Activated effector memory CD4-positive, alpha-beta T cell treated with anti-CD3 and anti-CD28 coated beads, Interleukin-2, amount 50 U/mL, for 16 hours (primary cell): Measurements from ENCODE around the gene WNK1.

Experiments
- DNase-seq: peaks from one replicate; pipeline ENCODE4 v3.0.0-alpha.2; 2020

WNK1 gene

DNA sequence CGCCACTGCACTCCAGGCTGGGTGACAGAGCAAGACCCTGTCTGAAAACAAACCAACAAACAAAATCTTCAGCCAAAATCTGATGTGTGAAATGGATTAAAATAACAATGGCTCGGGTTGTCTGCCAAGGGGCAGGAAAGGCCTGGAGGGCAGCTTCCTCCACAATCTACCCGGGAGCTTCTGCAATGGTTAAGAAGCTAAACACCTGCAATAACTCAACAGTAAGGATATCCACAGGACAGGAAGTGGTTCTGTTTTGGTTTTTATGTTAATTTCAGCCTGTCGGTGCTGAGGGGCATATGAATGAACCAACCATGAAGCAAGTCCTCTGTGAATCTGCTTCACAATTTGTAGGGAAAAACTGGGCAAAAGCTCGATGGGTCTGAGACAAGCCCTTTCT lies 162.7 kb downstream of the WNK1 start:
- DNase-seq: no peak

- DNase-seq: no peak
Measured at GRCh38 chr12:916240-916639, 163.9 kb downstream of the WNK1 start.

GRCh38 chr12:916712-917445 lies 164.5 kb downstream of the WNK1 start:
- DNase-seq: no peak

- DNase-seq: no peak
Measured at GRCh38 chr12:920676-921075, 168.3 kb downstream of the WNK1 start.

DNA sequence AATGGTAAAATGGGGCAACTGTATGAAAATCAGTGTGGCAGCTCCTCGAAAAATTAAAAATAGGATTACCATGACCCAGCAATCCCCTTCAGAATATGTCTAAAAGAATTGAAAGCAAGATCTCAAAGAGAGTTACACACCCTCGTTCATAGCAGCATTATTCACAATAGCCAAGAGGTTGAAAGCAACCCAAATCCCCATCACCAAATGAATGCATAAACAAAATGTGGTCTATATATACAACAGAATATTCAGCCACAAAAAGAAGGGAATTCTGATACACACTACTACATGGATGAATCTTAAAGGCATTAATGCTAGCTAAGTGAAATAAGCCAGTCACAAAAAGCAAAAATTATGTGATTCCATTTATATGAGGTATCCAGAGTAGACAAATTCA lies 169.9 kb downstream of the WNK1 start:
- no peak for DNase-seq

GRCh38 chr12:926641-927040 lies 174.3 kb downstream of the WNK1 start:
- no peak for DNase-seq

DNA sequence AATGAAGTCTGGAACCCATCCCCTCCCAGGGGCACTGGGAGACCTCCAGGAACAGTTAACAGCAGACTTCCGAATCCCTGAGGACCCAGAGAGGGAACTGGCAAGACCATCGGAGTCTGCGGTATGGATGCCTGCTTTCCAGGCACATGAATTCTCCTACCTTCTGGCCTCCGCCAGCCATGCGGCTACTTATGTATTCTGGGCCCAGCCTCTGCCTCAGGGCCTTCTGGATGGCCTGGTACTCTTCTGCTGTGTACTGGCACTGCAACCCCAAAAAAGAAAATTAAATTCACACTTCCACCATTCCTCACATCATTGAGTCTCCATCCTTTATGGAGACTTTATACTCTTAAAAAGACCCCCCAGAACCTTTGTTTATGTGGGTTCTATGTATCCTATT lies 178.7 kb downstream of the WNK1 start:
- no peak for DNase-seq

- no peak for DNase-seq
Measured at GRCh38 chr12:931591-931990, 179.2 kb downstream of the WNK1 start.

- DNase-seq: peak; percentile 54
Measured at GRCh38 chr12:935891-936290, 183.5 kb downstream of the WNK1 start.

DNA sequence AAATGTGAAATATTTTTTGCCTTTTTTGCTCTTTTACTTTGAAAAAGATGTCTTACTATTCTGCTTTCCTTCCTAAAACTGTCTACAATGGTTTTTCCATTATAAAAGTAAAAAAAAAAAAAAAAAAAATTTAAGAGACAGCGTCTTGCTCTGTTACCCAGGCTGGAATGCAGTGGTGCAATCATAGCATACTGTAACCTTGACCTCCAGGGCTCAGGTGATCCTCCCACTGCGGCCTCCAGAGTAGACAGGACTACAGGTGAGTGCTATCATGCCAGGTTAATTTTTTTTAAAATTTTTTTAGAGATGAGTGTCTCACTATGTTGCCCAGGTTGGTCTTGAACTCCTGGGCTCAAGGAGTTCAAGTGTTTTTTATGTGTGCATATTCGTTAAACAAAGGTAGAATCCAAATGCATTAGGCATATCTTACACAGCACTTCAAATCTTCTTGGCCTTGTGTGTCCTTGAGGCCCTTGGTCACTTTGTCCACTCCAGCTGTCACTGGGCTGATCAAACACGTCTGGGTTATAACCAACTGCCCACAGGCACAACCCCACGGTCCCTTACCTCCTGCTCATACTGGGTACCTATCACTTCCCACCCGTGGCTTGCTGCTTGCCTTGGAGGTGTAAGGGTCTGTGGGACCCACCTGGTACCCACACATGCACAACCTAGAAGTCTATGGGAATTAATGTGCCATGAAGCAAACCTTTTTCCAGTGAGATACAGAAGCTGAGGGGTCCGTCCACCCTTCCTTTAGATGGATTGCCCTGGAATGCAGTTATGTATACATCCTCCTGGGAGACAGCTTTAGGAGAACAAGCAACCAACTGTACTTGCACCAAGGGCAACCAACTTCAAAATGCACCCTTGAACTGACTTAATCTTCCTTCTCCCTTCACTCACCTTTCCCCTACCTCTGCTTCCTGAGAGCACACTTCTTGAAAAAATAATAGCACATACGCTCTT lies 184.3 kb downstream of the WNK1 start:
- peak; percentile 42 for DNase-seq

GRCh38 chr12:938810-939209 lies 186.4 kb downstream of the WNK1 start:
- no peak for DNase-seq

GRCh38 chr12:943051-943450 lies 190.7 kb downstream of the WNK1 start:
- peak; percentile 48 for DNase-seq

GRCh38 chr12:944211-944610 lies 191.8 kb downstream of the WNK1 start:
- DNase-seq: peak; percentile 53

- DNase-seq: no peak
Measured at GRCh38 chr12:946212-946611, 193.8 kb downstream of the WNK1 start.

- no peak for DNase-seq
Measured at GRCh38 chr12:946631-947030, 194.3 kb downstream of the WNK1 start.

- no peak for DNase-seq
Measured at GRCh38 chr12:948238-948637, 195.9 kb downstream of the WNK1 start.

- DNase-seq: peak; percentile 99
Measured at GRCh38 chr12:949453-950191, 197.2 kb downstream of the WNK1 start, which contains the start of gene RAD52. RAD52 (minus strand) TSS chr12:949694; CDS start chr12:933058, 16,636 bp downstream.

DNA sequence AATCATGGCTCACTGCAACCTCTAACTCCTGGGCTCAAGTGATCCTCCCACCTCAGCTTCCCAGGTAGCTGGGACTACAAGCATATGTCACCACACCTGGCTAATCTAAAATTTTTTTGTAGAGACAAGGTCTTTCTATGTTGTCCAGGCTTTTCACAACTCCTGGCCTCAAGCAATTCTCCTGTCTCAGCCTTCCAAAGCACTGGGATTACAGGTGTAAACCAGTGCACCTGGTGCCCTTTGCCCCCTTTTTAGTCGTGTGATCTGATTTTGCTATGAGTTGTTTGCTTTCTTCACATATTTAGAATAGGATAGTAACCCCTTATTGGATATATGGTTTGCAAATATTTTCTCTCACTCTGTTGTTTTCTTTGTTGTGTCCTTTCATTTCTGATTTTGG lies 198.8 kb downstream of the WNK1 start:
- DNase-seq: no peak

DNA sequence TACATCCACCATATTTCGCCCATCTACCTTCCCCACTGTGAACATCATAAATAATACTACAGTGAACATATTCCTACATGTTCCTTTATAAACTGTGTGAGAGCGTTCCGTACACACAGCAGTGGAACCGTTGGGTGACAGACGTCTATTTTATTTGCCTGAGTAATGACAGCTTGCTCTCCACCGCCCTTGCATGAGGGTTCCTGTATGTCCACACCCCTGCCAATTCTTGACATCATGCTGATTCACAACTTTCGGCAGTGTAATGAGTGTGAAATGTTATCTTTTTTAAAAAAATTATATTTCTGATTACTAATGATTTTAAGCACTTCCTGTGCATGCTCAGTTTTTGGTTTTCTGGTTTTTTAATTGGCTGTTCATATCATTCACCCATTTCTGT lies 201.4 kb downstream of the WNK1 start:
- DNase-seq: no peak

DNA sequence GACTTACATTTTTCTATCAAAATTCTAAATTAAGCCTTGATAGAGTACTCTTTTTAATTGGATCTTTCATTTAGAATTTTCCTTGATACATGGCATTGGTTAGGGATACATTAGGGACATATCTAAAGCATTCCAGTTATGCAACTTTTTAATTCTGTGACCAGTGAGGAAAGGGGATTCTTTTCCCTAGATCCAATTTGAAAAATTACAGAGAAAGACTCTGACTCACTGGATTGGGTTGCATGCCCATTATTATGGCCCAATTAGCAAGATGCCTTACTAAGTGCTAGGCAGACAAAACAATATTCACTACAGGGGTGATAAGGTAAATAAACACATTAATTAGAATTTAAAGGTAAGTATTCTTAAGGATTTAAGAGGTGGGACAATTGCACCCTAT lies 202.4 kb downstream of the WNK1 start:
- no peak for DNase-seq

- no peak for DNase-seq
Measured at GRCh38 chr12:955939-956338, 203.6 kb downstream of the WNK1 start.

DNA sequence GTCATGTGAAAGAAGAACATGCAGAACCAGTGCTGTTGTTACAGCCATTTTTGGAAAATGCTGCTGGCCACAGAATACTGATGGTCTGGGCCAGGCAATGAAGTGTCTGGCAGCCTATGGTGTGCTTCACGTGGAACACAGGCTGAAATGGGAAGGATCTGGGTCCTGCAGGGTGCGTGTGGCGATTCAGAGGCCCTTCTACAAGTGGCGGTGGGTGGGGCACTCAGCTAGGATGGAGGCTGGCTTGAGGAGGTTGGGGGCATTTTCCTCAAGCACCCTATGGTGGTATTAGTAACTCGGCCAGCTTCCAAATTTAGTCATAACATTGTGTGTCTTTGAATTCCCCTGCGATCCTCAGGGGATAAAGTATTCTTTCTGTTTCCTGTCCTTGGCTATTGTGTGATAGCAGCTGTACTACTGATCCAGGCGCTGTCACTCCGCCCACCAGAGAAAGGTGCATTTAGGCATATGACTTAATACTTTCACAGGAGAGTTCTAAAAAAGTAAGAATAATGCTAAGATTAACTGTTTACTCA lies 206.3 kb downstream of the WNK1 start:
- no peak for DNase-seq
